Neural cell (in vitro differentiated cells): ENCODE data around the gene DEFB128.

Experiments used
- CTCF ChIP-seq: fragments of 450-650 bp; IDR thresholded peaks from 2 replicates; pipeline ENCODE4 v1.5.1; 2014; ENCODE audit warnings: antibody characterized with exemption, mild to moderate bottlenecking, moderate library complexity; ENCODE audit not compliant: poor library complexity, severe bottlenecking
- EP300 ChIP-seq: fragments of 450-650 bp; conservative IDR thresholded peaks from 2 replicates; pipeline ENCODE4 v1.6.1; 2014; ENCODE audit warnings: antibody characterized with exemption, mild to moderate bottlenecking, moderate library complexity; ENCODE audit not compliant: poor library complexity, severe bottlenecking
- EZH2 ChIP-seq: fragments of 200-600, 300-800 bp; shearing (Covaris generic), sonication (generic); IDR thresholded peaks from 2 replicates; pipeline ENCODE4 v1.6.1; 2014; ENCODE audit warnings: antibody characterized with exemption, low read length, borderline replicate concordance, mild to moderate bottlenecking; ENCODE audit not compliant: insufficient read depth, poor library complexity, severe bottlenecking
- MXI1 ChIP-seq: fragments of 450-650 bp; conservative IDR thresholded peaks from 2 replicates; pipeline ENCODE4 v1.6.1; 2014; ENCODE audit warnings: antibody characterized with exemption, mild to moderate bottlenecking; ENCODE audit not compliant: poor library complexity, severe bottlenecking
- POLR2AphosphoS5 ChIP-seq: IDR thresholded peaks from 2 replicates; pipeline ENCODE4 v1.6.1; 2012
- RAD21 ChIP-seq: fragments of 450-650 bp; conservative IDR thresholded peaks from 2 replicates; pipeline ENCODE4 v1.6.1; 2014; ENCODE audit warnings: antibody characterized with exemption, mild to moderate bottlenecking, moderate library complexity
- REST ChIP-seq: IDR thresholded peaks from 2 replicates; pipeline ENCODE4 v1.6.1; 2012; ENCODE audit warnings: borderline replicate concordance
- TAF1 ChIP-seq: IDR thresholded peaks from 2 replicates; pipeline ENCODE4 v1.6.1; 2012; ENCODE audit warnings: low read depth

- TF ChIP-seq EZH2 (no peak), CTCF (no peak), RAD21 (no peak), POLR2AphosphoS5 (no peak), EP300 (no peak), REST (no peak), TAF1 (no peak), MXI1 (no peak)
Measured at GRCh38 chr20:237489-237888, 48.0 kb upstream of the DEFB128 start.
